NCI-H2227 (cell line): Measurements from ENCODE around the gene SLC25A15.
"Not testable (repeated sequence)": the region's sequence is repeated elsewhere in the genome, so short reads cannot be mapped to it uniquely, and the experiment has no call there.

Source experiments
- DNase-seq: peaks from one replicate; lab custom pipeline; 2025; ENCODE audit not compliant: unreplicated experiment; lab: John Stamatoyannopoulos, UW

The SLC25A15 gene

GRCh38 chr13:40812724-40813445 is 23.5 kb downstream of the SLC25A15 start:
- DNase-seq = no peak

DNA sequence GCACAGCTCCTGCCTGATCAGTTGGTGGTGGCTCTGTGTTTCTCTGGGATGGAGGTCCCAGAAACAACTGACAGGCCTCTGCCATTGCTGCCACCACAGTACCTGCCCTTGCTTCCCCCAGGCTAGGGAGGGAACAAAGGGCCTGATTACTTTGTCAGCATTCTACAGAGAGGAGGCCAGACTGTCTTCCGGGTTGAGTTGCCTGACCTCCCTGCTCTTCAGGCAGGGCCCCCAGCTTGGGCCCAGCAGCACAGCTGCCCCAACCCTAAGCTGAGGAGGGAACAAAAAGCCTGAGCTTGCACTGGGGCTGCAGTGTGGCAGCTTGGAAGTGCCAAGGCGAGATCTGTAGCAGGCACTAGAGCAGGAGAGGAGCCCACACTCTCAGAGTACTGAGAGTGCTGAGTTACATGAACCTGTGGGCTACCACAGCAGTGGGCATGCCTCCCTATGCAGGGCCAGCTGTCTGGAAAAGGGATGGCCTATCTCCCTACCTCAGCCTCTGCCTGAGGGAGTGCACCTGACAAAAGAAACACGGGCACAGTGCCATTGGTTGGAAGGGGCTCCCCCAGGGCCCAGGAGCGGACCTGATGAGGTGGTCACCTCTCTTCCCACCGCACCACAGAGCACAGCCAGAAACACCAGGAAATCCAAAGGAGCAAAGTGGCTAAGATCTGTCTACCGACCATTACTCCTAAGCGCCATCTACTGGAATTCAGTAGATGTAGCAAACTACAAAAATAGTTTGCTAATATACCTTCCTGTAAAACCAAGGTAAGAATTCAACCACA is 24.4 kb downstream of the SLC25A15 start:
- DNase-seq = no peak

- no peak for DNase-seq
Observed at GRCh38 chr13:40814803-40815202, 25.4 kb downstream of the SLC25A15 start.

- DNase-seq = no peak
Observed at GRCh38 chr13:40818926-40819325, 29.5 kb downstream of the SLC25A15 start.

DNA sequence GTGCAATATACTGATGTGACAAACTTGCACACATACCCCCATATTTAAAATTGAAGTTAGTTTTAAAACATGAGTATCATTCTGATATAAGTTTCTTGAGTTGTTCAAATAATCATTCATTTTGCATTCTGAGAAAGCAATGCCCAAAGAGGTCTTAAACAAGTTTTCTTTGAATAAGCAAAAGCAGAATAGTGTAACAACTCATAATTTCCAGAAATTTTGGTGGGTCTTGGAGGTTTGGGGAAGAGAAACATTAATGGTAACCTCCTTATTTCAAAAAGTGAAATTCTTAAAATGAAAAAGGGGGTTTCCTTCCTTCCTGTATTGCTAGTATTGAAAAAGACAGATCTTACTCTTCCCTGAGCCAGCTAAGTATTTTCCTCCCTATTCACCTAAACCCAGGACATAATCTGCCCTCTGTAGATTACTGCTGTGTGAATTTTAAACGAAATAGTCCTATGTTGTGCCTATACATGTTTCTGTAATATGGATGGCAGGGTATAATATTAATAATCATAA is 30.4 kb downstream of the SLC25A15 start:
- DNase-seq = no peak

DNA sequence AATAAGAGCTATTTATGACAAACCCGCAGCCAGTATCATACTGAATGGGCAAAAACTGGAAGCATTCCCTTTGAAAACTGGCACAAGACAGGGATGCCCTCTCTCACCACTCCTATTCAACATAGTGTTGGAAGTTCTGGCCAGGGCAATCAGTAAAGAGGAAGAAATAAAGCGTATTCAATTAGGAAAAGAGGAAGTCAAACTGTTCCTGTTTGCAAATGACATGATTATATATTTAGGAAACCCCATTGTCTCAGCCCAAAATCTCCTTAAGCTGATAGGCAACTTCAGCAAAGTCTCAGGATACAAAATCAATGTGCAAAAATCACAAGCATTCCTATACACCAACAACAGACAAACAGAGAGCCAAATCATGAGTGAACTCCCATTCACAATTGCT is 50.3 kb downstream of the SLC25A15 start:
- DNase-seq = not testable (repeated sequence)

DNA sequence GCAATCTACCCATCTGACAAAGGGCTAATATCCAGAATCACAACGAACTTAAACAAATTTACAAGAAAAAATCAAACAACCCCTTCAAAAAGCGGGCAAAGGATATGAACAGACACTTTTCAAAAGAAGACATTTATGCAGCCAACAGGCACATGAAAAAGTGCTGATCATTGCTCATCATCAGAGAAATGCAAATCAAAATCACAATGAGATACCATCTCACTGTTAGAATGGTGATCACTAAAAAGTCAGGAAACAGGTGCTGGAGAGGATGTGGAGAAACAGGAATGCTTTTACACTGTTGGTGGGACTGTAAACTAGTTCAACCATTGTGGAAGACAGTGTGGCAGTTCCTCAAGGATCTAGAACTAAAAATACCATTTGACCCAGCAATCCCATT is 51.5 kb downstream of the SLC25A15 start:
- not testable (repeated sequence) for DNase-seq
